C4-2B (cell line): ENCODE results near the gene RRBP1.

Source experiments
- H3K27ac ChIP-seq: fragments of 450-650 bp; 2 replicates; pipeline ENCODE4 v1.5.1; 2017
- CTCF ChIP-seq: fragments of 450-650 bp; conservative IDR thresholded peaks from 2 replicates; pipeline ENCODE4 v1.5.1; 2017; ENCODE audit warnings: mild to moderate bottlenecking
- ZFX ChIP-seq: fragments of 450-650 bp; IDR thresholded peaks from 2 replicates; pipeline ENCODE4 v1.6.1; 2017

RRBP1 gene

GRCh38 chr20:17643531-17644188 is 38.4 kb downstream of the RRBP1 start:
- no peak overlapping the region for H3K27ac ChIP-seq

GRCh38 chr20:17642404-17643269 is 39.4 kb downstream of the RRBP1 start:
- no peak overlapping the region for H3K27ac ChIP-seq
- no peak for TF ChIP-seq ZFX
- TF ChIP-seq CTCF = no peak

More at GRCh38 chr20:17643531-17644188, 38.4 kb downstream of the RRBP1 start:
- TF ChIP-seq ZFX (no peak), CTCF (no peak)

GRCh38 chr20:17641993-17642392 is 40.0 kb downstream of the RRBP1 start:
- TF ChIP-seq ZFX (no peak), CTCF (no peak)
- no peak overlapping the region for H3K27ac ChIP-seq

GRCh38 chr20:17641520-17641964 is 40.5 kb downstream of the RRBP1 start:
- TF ChIP-seq ZFX (no peak), CTCF (no peak)
- H3K27ac ChIP-seq = no peak overlapping the region

- no peak for TF ChIP-seq CTCF
- no peak for TF ChIP-seq ZFX
Observed at GRCh38 chr20:17640875-17641378, 41.1 kb downstream of the RRBP1 start.

GRCh38 chr20:17640146-17640874 is 41.7 kb downstream of the RRBP1 start:
- no peak overlapping the region for H3K27ac ChIP-seq

More at GRCh38 chr20:17640875-17641378, 41.1 kb downstream of the RRBP1 start:
- H3K27ac ChIP-seq = no peak overlapping the region

More at GRCh38 chr20:17640146-17640874, 41.7 kb downstream of the RRBP1 start:
- TF ChIP-seq ZFX (no peak), CTCF (no peak)
